CD4-positive, CD25-positive, alpha-beta regulatory T cell (primary cell): ENCODE data around the gene PDE3A. TPM values are rescaled to one million over a fixed set of nuclear protein-coding genes. Genes with fewer than 3 reads are reported as not detected.
"Not testable (repeated sequence)": the region's sequence is repeated elsewhere in the genome, so short reads cannot be mapped to it uniquely, and the experiment has no call there.

Experiments
- ATAC-seq, 2 donors: fragments of 150-1000 bp; cut with Tn5 transposase; one replicate each; pipeline ENCODE4 v1.10.0; 2021; ENCODE audit warnings: low read depth in 2 of 2, moderate number of reproducible peaks in 2 of 2, moderate library complexity in 1 of 2
- DNase-seq, 3 donors: peaks; one replicate each; pipeline versions ENCODE4 v3.0.0 to v3.0.0-alpha.2; 2012 to 2022; ENCODE audit warnings: mixed read lengths in 1 of 3
- H3K27ac ChIP-seq: one replicate; pipeline ENCODE4 v1.7.0; 2013; ENCODE audit warnings: mild to moderate bottlenecking, low read length; ENCODE audit not compliant: insufficient read depth, poor library complexity, severe bottlenecking
- H3K27me3 ChIP-seq: one replicate; pipeline ENCODE4 v1.7.0; 2013; ENCODE audit warnings: low read length; ENCODE audit not compliant: control insufficient read depth, insufficient read depth
- H3K36me3 ChIP-seq: one replicate; pipeline ENCODE4 v1.7.0; 2013; ENCODE audit warnings: mild to moderate bottlenecking, low read length, moderate library complexity; ENCODE audit not compliant: control insufficient read depth, insufficient read depth
- H3K4me1 ChIP-seq: 2 replicates; pipeline ENCODE4 v1.7.0; 2013; ENCODE audit warnings: mild to moderate bottlenecking, low read length; ENCODE audit not compliant: insufficient read depth, control insufficient read depth, poor library complexity, severe bottlenecking
- H3K4me3 ChIP-seq: one replicate; pipeline ENCODE4 v1.7.0; 2013; ENCODE audit warnings: low read depth, mild to moderate bottlenecking, low read length, moderate library complexity
- H3K9me3 ChIP-seq, 2 experiments: 1 replicate in 1 of 2; 2 replicates in 1 of 2; pipeline ENCODE4 v1.7.0; 2013; ENCODE audit warnings: low read length in 2 of 2, mild to moderate bottlenecking in 1 of 2, moderate library complexity in 1 of 2; ENCODE audit not compliant: control insufficient read depth in 2 of 2
- H3K27ac Mint-ChIP-seq, 3 donors: one replicate each; pipeline ENCODE4 v1.8.0; 2020 to 2022; ENCODE audit warnings: mild to moderate bottlenecking in 3 of 3, mixed read lengths in 3 of 3, moderate library complexity in 2 of 3
- H3K27me3 Mint-ChIP-seq: one replicate; pipeline ENCODE4 v1.8.0; 2022; ENCODE audit warnings: mild to moderate bottlenecking, mixed read lengths
- H3K36me3 Mint-ChIP-seq: one replicate; pipeline ENCODE4 v1.8.0; 2020; ENCODE audit warnings: mixed read lengths
- H3K4me1 Mint-ChIP-seq, 4 donors: one replicate each; pipeline ENCODE4 v1.8.0; 2020 to 2022; ENCODE audit warnings: mixed read lengths in 4 of 4, mild to moderate bottlenecking in 1 of 4
- H3K4me3 Mint-ChIP-seq, 4 donors: one replicate each; pipeline ENCODE4 v1.8.0; 2020 to 2022; ENCODE audit warnings: mild to moderate bottlenecking in 4 of 4, mixed read lengths in 4 of 4, moderate library complexity in 3 of 4
- H3K9me3 Mint-ChIP-seq, 7 donors: one replicate each; pipeline ENCODE4 v1.8.0; 2020 to 2022; ENCODE audit warnings: mixed read lengths in 7 of 7, mild to moderate bottlenecking in 3 of 7, moderate library complexity in 2 of 7
- polyA plus RNA-seq, 4 donors: library from polyadenylated mRNA; unstranded; fragments of 300-500 nt; fragmentation: Illumina TruSeq; gene quantifications; one replicate each; pipeline ENCODE4 v1.2.3, GENCODE V29; 2021
- total RNA-seq: library from RNA; stranded (reverse); gene quantifications from one replicate; pipeline ENCODE4 v1.2.3, GENCODE V29; 2022

Gene PDE3A
- total and polyA plus RNA-seq, 5 donors from 2014 or later: 0.05 to 0.30 TPM; not detected in 3

- DNase-seq: no peak
- no peaks in the 10 kb centered on the region for H3K36me3 ChIP-seq
- H3K27me3 Mint-ChIP-seq: no peaks in the 10 kb centered on the region
- H3K36me3 Mint-ChIP-seq: no peaks in the 10 kb centered on the region
- no peak overlapping the region for H3K27ac Mint-ChIP-seq
- no peaks in the 10 kb centered on the region for H3K9me3 ChIP-seq
- no peak overlapping the region for H3K4me3 Mint-ChIP-seq
- peaks cover 0 to 2% (median 0%) of the 10 kb centered on the region in 7 donors for H3K9me3 Mint-ChIP-seq
- H3K4me1 Mint-ChIP-seq: no peaks in the 10 kb centered on the region
- H3K4me3 ChIP-seq: no peak overlapping the region
- no peak for ATAC-seq
- H3K4me1 ChIP-seq: no peaks in the 10 kb centered on the region
- H3K27me3 ChIP-seq: no peaks in the 10 kb centered on the region
- H3K27ac ChIP-seq: no peak overlapping the region
These were observed 179.7 kb downstream of the PDE3A start for GRCh38 chr12:20547816-20548575.

- DNase-seq (no peak), ATAC-seq (no peak)
- Mint-ChIP-seq H3K4me3 (no peak overlapping the region), H3K36me3 (no peaks in the 10 kb centered on the region), H3K9me3 (peaks cover 0 to 2% (median 0%) of the 10 kb centered on the region in 7 donors), H3K4me1 (no peaks in the 10 kb centered on the region), H3K27ac (no peak overlapping the region), H3K27me3 (no peaks in the 10 kb centered on the region)
- H3K36me3 ChIP-seq: no peaks in the 10 kb centered on the region
- no peaks in the 10 kb centered on the region for H3K9me3 ChIP-seq
- no peak overlapping the region for H3K4me3 ChIP-seq
- H3K27ac ChIP-seq: no peak overlapping the region
- H3K4me1 ChIP-seq: no peaks in the 10 kb centered on the region
- H3K27me3 ChIP-seq: no peaks in the 10 kb centered on the region
These were observed 180.3 kb downstream of the PDE3A start for GRCh38 chr12:20548611-20549010.

- no peak for ATAC-seq
- Mint-ChIP-seq H3K9me3 (peaks cover 0 to 2% (median 0%) of the 10 kb centered on the region in 7 donors), H3K4me1 (no peaks in the 10 kb centered on the region)
These were observed 180.9 kb downstream of the PDE3A start for GRCh38 chr12:20549108-20549719.

GRCh38 chr12:20551742-20552442, 183.6 kb downstream of the PDE3A start:
- H3K27me3 ChIP-seq, ATAC-seq, H3K36me3 Mint-ChIP-seq, H3K4me1 ChIP-seq, H3K4me1 Mint-ChIP-seq, H3K27ac ChIP-seq, H3K9me3 ChIP-seq, H3K4me3 Mint-ChIP-seq, DNase-seq, H3K27ac Mint-ChIP-seq, H3K4me3 ChIP-seq, H3K27me3 Mint-ChIP-seq, H3K9me3 Mint-ChIP-seq, H3K36me3 ChIP-seq: not testable (repeated sequence)

More at GRCh38 chr12:20549108-20549719, 180.9 kb downstream of the PDE3A start:
- Mint-ChIP-seq H3K27ac (no peak overlapping the region), H3K4me3 (no peak overlapping the region), H3K27me3 (no peaks in the 10 kb centered on the region), H3K36me3 (no peaks in the 10 kb centered on the region)
- no peaks in the 10 kb centered on the region for H3K36me3 ChIP-seq
- no peaks in the 10 kb centered on the region for H3K9me3 ChIP-seq
- DNase-seq: no peak
- no peaks in the 10 kb centered on the region for H3K4me1 ChIP-seq
- H3K27ac ChIP-seq: no peak overlapping the region
- no peaks in the 10 kb centered on the region for H3K27me3 ChIP-seq
- no peak overlapping the region for H3K4me3 ChIP-seq

- H3K9me3 ChIP-seq, ATAC-seq, H3K27ac Mint-ChIP-seq, H3K9me3 Mint-ChIP-seq, H3K4me1 ChIP-seq, H3K4me3 ChIP-seq, H3K36me3 Mint-ChIP-seq, H3K27me3 ChIP-seq, H3K27ac ChIP-seq, DNase-seq, H3K27me3 Mint-ChIP-seq, H3K36me3 ChIP-seq, H3K4me3 Mint-ChIP-seq, H3K4me1 Mint-ChIP-seq: not testable (repeated sequence)
These were observed 184.2 kb downstream of the PDE3A start for GRCh38 chr12:20552586-20552985.

GRCh38 chr12:20555015-20555414, 186.7 kb downstream of the PDE3A start:
- H3K27me3 Mint-ChIP-seq: no peaks in the 10 kb centered on the region
- no peak overlapping the region for H3K4me3 Mint-ChIP-seq
- no peaks in the 10 kb centered on the region for H3K4me1 Mint-ChIP-seq
- DNase-seq (no peak), ATAC-seq (no peak)
- H3K27ac Mint-ChIP-seq: no peak overlapping the region
- no peaks in the 10 kb centered on the region for H3K36me3 Mint-ChIP-seq
- no peaks in the 10 kb centered on the region for H3K9me3 ChIP-seq
- H3K27ac ChIP-seq: no peak overlapping the region
- H3K4me1 ChIP-seq: no peaks in the 10 kb centered on the region
- no peaks in the 10 kb centered on the region for H3K36me3 ChIP-seq
- no peaks in the 10 kb centered on the region for H3K27me3 ChIP-seq
- no peak overlapping the region for H3K4me3 ChIP-seq
- peaks cover 0 to 5% (median 0%) of the 10 kb centered on the region in 7 donors for H3K9me3 Mint-ChIP-seq

GRCh38 chr12:20555771-20556170, 187.4 kb downstream of the PDE3A start:
- DNase-seq (no peak), ATAC-seq (no peak)
- no peaks in the 10 kb centered on the region for H3K27me3 Mint-ChIP-seq
- H3K27ac Mint-ChIP-seq: no peak overlapping the region
- Histone ChIP-seq H3K4me3 (no peak overlapping the region), H3K36me3 (no peaks in the 10 kb centered on the region), H3K9me3 (no peaks in the 10 kb centered on the region), H3K27me3 (no peaks in the 10 kb centered on the region), H3K27ac (no peak overlapping the region), H3K4me1 (no peaks in the 10 kb centered on the region)
- peaks cover 0 to 10% (median 0%) of the 10 kb centered on the region in 7 donors for H3K9me3 Mint-ChIP-seq
- H3K4me1 Mint-ChIP-seq: peaks cover 0 to 5% (median 0%) of the 10 kb centered on the region in 4 donors
- H3K36me3 Mint-ChIP-seq: no peaks in the 10 kb centered on the region
- H3K4me3 Mint-ChIP-seq: no peak overlapping the region
